Stimulated activated CD4-positive, alpha-beta T cell treated with anti-CD3 and anti-CD28 coated beads, Interleukin-1b, Interleukin-23, amount 100 ng/mL, for 1 hour (primary cell): ENCODE measurements around the gene PBX1.
"Not testable (repeated sequence)": the region's sequence is repeated elsewhere in the genome, so short reads cannot be mapped to it uniquely, and the experiment has no call there.

Experiments
- DNase-seq, 2 donors: peaks; one replicate each; pipeline ENCODE4 v3.0.0-alpha.2; 2020; ENCODE audit warnings: low read depth in 2 of 2

PBX1 gene

DNA sequence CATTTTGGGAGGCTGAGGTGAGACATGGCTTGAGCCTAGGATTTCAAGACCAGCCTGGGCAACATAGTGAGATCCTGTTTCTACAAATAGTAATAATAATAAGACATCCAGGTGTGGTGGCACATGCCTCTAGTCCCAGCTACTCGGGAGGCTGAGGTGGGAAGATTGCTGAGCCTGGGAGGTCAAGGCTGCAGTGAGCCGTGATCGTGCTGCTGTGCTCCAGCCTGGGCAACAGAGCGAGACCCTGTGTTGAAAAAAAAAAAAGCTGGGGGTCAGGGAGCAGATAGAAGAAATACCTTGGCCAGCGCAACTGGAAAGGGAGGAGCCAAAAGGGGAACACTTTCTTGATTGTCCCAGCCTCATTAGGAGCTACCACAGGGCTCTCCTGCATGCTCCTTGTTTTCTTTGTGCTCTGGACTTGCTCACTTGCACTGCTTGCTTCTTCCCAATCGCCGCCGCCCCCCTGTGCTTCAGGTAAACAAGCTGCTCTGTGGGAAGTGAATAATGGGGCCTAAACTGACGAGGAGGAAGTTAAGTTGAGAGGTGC, 31.1 kb downstream of the PBX1 start:
- no peak for DNase-seq

DNA sequence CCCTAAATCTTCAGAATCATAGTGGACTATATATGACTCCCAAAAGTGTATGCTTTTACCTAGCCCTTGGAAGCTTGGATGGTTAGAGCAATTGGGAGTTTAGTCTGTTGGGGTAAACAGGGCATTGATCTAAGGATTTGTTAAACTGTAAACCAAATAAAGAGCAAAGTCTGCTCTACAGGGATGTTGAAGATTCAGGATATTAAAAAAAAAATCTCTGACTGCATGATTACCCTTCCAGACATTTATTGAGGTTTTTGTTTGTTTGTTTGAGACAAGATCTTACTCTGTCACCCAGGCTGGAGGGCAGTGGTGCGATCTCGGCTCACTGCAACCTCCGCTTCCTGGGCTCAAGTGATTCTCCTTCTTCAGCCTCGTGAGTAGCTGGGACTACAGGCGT, 31.6 kb downstream of the PBX1 start:
- no peak for DNase-seq

DNA sequence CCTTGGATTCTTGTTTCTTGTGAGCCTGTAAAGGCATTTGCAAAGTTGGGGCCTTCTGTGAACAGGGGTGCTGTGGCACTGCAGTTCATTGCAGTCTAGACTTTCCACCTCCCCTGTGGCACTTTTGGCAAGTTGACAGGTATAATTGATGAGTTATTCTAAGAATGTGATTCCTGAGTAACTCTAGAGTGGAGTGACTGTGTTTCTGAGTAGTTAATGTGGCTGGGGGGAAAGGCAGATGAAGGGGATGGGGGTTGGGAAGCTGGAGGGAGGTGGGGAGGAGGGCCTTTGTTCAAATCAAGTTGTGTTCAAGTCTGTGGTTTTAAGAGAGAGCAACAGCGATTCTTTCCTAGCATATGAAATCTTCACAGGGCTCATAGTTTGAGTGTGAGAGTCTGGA, 32.9 kb downstream of the PBX1 start:
- no peak for DNase-seq

DNA sequence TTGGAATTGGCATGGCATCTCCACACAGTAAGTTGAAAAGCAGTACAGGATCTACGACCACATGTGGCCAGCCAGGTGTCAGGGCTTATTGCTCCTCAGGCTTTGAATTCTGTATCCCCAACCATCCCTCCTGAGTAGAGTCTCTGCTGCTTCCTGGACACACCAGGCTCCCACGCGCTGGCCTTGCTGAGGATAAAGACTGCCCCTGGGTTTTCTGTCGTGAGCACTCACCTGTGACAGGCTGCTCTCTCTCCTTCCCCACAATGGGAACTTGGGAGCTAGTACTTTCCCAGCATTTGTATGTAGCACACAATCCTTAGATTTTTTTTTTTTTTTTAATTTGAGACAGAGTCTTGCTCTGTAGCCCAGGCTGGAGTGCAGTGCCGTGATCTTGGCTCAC, 33.6 kb downstream of the PBX1 start:
- DNase-seq = no peak

DNA sequence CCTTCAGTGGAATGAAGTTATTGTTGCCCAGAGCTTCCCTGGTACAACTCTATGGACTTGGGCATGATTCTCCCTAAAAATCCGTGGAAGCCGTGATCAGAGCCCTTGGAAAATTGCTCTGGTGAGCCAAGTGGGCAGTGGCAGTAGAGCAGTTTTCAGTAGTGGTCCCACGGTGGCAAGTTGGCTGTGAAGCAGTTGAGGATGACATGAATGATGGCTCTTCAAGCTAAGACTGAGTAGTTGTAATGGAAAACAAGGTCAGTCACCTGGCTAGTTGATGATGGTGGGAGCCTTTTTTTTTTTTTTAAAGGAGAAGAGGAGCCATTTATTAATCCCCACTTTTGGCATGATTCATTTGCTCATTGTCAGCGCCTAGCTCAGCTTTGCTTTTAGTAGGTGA, 36.2 kb downstream of the PBX1 start:
- DNase-seq = no peak

DNA sequence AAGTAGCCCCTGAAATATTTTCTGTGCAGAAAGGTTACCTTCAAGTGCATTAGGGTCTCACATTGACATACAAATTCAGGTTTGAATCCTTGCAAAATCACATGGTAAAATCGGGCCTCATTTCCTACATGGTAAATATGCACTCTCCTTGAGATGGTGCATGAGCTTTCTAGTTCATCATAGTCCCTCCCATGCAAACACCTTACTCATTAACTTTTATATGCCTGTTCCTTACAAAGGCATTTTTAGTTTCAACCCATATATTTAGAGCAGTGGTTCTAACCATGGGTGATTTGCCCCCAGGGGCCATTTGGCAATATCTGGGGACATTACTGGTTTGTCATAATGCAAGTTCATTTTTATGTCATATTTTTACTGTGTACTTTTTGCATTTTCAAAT, 37.2 kb downstream of the PBX1 start:
- DNase-seq = no peak

DNA sequence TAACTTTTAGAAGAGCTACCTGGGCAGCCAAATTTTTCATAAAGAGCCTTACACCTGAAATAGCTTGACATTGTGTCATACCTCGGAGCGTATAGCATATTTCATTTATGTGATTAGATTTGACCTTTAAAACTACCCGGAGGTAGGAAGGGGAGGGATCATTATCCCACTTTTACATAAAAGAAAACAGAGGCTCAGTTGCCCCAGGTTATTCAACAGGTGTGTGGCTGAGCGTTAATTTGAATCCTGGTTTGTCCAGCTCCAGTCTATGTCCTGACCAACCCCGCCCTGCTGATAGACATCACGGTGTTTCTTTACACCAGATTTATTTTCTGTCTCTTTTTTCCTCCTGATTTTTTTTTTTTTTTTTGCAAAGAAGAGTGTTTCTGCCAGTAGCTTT, 39.7 kb downstream of the PBX1 start:
- DNase-seq = no peak

DNA sequence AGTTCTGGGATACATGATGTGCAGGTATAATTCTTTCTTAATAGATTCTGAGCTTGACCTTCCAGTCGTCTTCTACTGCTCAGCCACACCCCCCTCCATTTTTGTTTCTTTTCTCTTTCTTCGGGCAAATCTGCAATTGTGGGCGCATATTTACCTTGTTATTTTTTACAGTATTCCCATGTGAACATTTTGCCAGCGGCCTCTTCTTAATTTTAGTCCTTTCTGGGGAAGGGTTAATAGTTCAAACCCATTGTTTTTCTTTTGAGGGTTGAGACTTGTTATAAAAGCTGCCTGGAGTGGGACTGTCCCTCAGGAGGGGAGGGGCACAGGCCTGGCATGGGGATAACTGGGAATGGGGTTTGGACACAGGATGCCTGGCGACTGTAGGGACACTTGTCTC, 40.3 kb downstream of the PBX1 start:
- DNase-seq = no peak

DNA sequence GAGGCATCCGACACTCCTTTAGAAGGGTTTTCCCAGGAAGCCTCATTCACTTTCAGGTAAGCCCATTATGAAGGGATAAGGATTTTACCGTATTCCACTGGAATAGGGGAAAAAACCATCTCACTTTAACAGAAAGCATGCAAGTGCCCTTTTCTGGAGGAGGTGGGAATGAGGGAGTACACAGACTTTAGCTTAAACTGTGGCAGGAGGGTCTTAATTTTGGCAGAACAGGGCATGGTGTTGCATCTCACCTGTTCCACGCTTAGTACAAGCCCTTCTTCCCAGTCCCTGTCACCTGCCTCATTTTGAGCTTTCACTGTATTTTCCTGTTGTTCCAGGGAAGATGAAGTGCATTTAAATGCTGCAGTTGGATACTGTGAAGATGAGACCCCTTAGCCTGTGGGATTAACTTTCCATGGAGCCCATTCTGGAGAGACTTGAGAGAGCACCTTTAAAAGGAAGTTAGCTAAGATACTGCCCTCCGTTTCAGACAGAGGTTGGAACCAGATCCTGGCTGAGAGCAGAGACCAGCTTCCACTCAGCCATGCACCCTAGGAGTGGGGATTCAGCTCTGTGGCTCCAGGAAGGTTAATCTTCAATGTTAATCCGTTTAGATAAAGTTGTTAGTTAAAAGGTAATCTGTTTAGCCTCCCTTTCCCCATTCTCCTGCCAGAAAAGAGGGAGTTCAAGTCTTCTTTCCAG, 42.6 kb downstream of the PBX1 start:
- no peak for DNase-seq

DNA sequence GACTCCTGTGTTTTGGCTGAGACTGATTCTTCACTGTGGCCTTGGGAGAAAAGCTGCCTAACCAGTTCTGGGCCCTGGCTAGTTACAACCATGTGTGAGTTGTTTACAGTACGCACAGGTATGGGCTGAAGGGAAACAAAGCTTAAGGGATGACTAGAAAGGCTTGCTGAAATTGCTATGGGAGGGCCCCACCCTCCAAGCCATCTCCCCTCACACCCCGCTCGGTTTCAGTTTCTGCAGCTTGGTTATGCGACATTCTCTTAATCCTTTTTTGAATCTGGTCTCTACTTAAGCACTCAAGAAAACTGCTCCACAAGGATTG, 43.1 kb downstream of the PBX1 start:
- no peak for DNase-seq

DNA sequence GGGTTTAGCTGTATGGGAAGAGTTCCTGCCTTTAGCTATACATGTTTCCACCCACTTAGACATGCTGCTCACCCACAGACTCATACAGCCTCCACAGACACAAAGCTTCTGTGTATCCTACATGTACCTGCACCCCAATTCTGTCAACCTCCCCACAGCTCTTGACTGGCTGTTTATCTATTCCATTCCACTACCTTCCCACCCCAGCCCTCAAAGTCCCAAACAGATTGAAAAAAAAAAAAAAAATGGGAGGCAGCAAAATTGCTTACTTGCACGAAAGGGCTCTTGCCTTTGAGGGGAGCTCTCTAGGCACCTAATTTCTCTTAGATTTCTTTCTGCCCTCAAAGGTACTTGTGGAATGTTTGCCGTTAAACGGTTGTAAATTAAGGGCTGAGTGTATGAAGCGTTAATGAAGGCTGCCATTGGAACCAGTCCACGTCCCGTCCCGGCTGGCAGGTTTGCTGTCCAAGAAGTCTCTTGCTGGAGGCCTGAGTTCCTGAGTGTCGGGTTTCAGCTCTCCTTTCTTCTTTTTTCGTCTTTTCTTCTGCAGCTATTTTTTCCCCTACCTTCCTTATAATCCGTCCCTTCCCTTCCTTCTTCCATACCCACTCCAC, 43.6 kb downstream of the PBX1 start:
- DNase-seq = no peak

DNA sequence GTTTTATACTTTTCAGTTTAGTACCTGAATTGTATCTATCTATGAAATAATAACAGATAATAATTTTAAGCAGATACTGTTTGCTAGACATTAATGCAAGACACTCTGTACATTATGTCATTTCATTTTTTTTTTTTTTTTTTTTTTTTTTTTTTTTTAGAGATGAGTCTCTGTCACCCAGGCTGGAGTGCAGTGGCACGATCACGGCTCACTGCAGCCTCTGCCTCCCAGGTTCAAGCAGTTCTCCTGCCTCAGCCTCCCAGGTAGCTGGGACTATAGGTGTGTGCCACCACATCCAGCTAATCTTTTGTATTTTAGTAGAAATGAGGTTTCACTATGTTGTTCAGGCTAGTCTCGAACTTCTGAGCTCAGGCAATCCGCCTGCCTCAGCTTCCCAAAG, 44.8 kb downstream of the PBX1 start:
- not testable (repeated sequence) for DNase-seq

DNA sequence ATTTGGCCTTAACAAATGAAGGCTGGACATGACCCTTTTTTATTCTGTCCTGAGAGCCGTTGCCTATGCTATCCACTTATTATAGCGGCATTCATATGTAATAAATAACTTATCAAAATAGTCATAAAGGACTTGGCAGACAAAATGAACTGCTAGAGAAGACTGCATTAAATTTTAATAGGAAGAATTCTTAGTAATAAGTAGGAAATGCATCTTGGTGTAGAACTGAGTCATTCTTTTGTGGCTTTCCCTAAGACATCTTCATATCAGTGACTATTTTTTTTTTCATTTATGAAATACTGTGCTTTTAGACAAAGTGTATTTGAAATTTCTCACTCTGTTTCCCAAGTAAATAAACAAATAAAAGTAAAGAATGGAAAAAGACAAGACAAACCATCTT, 45.6 kb downstream of the PBX1 start:
- no peak for DNase-seq

DNA sequence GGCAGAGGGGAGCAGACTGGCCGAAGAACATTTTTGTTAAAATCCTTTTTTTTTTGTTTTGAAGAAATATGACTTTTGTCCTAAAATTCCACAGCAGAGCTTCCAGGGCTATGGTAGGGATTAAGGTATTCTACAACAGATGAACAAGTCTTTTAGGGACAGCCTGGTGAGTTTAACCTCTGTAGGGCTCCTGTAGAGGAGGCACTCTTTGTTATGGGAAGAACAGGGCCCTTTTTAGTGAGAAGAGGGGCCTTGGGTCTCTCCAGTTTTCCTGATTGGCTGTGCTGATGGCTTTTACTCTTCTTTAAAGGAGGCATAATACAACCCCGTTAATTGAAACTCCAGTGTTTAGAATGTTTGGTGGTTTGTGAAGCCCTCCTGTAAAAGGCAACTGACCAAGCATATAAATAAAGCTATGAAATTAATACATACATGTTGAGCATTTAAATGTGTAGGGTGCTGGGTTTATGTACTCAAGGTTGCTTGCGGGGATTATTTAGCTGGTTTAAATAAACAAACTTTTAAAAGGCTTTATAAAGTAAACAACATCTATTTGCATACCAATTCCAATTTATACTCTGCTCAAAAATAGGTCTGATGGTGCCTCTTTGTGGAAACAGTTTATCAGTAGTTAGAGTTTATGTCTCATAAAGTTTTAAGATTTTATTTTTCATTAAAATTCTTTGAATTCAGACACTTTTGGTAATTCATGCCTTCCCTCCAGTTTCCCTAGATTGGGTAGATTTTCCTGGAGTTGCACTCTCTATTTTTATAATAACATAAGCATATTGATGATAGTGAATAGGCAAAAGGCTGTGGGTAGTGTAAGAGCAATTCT, 46.5 kb downstream of the PBX1 start:
- DNase-seq = no peak

DNA sequence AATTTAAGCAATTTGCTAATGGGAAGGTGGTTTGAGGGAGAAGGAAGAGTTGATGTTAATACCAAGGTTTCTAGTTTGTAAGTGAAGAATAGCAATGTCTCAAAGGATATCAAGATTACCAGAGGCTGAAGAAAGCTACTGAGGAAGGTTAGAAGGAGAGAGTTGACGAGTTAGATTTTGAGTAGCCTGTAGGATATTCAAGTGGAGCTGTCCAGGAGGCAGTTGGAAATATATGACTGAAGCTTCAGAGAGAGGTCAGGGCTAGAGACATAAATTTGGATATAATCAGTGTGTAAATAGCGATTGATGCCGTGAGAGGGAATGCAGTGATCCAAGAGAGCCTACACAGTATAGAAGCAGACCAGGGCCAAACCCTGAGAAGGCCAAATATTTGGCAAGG, 48.4 kb downstream of the PBX1 start:
- DNase-seq = no peak

DNA sequence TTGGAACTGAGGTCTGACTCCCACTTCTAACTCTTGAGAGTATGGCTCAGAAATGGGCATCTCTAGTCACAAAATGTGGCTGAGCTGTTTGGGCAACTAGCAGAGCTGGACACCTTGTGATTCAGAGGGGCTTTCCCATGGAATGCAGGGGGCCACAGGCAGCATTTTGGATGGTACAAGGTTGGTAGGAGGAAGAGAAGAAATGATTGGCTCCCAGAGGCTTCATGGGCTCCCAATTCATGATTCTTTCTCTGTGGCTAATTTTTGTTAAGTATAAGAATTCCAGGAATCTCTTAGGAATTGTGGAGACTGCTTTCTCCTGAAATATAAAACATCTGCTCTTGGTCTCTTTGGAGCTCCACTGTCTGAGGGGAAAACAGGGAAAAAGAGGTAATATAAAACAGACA, 49.7 kb downstream of the PBX1 start:
- no peak for DNase-seq

DNA sequence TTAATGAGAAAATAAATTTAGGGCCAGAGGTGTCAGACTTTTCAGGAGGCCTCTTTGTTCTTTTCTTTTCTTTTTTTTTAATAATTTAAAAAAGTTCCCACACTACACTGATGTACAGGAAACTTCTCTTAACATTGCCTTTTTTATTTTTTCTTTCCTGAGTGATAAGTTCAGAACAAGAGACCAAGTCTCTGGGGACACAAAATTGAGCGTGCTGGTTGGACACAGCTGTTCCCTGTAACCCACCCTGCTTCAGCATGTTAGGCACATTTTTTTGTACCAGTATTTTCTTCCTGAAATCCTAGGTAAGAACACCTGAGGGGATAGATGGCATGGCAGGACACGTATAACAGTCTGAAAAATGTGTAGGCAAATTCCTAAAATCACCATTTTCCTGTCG, 50.1 kb downstream of the PBX1 start:
- DNase-seq = no peak

DNA sequence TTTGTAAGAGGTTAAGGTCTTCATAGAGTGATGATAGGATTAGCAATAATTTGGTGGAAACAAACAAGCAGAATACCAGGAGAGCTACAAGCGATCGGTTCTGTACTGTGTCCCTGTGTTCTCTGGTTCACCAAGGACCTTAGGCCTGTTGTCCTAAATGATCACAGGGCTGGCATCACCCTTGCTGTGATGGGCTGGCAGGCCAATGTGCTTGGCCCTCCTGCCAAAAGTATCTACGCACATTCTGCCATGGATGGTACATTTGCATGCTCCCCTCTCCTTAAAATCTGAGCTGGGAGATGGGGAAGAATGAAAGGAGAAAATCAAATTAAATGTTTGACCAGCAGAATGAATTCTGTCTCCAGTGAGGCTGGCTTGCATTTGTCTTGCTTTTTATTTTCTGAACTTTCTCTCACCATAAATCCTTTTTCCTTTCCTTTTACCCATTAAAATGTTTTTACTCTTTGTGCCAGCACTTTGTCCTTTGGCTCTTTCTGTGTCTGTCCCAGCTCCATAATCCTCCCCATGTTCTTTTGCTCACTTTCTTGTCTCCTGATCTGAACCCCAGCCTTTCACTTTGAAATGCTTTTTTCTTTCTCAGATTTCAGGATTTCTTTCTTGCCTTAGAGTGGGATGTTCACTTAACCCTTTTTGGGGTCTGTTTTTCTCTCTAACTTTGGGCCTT, 51.7 kb downstream of the PBX1 start:
- DNase-seq = no peak

DNA sequence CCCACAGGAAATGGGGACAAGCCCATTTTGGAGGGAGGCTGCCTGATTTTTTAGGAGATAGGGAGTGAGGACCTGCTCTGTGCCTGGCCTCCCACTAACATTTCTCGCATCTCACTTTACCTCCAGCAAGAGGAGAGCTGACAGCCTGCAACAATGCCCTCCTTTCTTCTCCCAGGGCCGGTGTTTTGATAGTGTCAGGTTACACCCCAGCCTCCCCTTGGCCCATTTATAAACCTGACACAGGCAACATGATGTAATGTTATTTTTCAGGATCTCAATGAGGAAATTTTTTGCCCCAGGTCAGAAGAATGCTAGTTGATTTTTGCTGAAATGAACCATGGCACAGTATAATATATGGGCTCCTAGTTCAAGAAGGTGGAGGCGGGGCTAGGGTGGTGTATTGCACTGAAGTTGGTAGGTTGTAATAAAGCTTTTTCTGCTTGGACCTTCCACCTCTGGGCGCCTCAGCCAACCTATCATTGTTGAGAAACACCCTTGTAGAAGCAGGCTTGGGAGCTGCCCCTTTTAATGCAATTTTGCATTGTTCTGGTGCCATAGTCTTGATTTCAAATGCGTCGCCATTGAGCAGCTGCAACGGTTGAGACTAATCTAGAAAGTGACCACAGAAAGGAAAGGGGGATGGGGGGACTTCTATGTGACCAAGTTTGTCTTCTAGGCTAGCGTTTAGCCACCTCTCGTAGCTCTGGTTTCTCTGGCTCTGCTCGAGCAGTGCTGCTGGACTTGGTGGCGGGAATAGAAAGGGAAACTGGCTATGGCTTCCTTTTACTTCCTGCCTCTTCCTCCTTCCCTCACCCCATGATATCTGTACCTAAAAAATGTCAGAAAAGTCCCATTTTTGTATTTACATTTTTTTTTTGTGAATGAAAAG, 53.0 kb downstream of the PBX1 start:
- no peak for DNase-seq

DNA sequence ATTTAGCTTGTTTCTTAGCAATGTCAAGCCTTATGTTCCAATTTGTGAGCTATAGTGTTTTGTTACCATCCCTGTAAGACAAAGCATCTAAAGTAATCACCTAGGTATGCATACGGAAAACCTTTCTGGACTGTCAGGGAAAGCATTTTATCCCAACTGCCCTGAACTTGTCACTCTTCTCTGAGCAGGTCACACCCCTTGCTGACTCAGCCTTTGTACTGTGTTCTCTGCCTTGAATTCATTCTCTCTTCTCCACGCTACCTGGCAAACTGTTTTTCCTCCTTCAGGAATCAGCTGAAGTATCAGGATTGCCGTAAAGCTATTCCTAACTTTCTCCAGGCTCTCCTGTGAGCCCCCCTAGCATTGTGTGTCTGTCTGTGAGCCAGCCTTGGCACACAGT, 54.2 kb downstream of the PBX1 start:
- no peak for DNase-seq

DNA sequence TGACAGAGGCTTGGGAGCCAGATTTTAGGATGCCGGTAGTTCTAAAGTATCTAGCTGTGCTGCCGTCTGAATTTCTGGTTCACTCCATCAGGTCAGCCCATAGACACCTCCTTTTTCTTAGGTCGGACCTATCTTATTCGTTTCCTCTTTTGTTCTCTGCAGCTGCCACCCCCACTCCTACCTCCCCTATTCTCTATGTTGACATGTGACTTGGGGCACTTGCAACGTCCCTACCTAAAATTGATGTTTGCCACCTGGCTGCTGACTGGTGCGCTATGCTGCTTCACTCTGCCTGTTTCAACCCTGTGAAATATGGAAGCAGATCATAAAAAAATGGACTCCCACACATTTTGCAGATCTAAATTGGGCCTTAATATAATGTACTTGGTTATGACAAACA, 55.3 kb downstream of the PBX1 start:
- DNase-seq = no peak
